ENCODE data around the gene TSPAN12.
"Not testable (repeated sequence)": the region's sequence is repeated elsewhere in the genome, so short reads cannot be mapped to it uniquely, and the experiment has no call there.

The TSPAN12 gene, protein sequence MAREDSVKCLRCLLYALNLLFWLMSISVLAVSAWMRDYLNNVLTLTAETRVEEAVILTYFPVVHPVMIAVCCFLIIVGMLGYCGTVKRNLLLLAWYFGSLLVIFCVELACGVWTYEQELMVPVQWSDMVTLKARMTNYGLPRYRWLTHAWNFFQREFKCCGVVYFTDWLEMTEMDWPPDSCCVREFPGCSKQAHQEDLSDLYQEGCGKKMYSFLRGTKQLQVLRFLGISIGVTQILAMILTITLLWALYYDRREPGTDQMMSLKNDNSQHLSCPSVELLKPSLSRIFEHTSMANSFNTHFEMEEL

GRCh38 chr7:120857588-120858573, at the start of gene TSPAN12:
Gene TSPAN12 (minus strand): TSS chr7:120858144. CDS start chr7:120856763, 1,381 bp downstream.
- DNase-seq: peak; percentile 60 to 71

DNA sequence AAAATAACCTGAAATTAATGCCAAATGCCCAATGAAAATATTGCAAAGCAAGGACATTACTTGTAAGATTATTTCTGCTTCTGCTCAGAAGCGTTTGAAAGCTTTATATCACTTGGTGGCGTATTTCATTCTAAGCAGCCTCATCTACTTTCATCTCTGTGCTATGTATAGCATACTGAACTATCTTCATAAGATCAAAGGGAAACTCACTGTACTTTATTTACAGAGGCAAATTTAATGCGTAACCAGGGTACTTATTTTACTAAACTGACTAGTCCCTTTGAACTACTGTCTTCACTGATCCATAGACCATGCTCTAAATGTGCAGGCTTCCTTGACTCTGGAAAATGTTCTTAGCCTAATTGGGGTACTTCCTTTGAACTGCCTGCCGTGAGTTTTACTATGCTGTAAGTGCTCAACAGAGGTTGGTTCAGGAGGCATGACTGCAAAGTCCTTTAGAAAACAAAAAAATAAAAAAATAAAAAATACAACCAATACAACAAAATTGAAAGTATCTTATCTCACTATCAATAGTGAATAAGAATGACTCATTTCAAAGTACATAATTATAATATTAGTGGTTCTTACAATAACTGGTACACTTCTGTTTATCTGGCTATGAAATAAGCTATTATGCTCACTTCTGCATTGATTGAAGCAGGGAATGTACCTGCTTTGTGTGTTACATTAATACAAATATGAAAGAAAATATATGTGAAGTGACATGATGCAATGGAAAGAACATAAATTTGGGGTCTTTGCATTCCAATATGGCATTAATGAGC, 41.0 kb upstream of the TSPAN12 start:
- no peak for DNase-seq

- DNase-seq: not testable (repeated sequence)
These were observed 37.3 kb upstream of the TSPAN12 start for GRCh38 chr7:120895253-120895652.

DNA sequence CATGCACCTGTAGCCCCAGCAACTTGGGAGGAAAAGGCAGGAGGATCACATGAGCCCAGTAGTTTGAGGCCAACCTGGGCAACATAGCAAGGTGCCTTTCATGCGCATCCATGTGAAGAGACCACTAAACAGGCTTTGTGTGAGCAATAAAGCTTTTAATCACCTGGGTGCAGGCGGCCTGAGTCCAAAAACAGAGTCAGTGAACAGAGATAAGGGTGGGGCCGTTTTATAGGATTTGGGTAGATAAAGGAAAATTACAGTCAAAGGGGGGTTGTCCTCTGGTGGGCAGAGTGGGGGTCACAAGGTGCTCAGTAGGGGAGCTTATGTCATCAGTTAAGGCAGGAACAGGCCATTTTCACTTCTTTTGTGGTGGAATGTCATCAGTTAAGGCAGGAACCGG, 27.7 kb upstream of the TSPAN12 start:
- DNase-seq: not testable (repeated sequence)

- DNase-seq: no peak
These were observed 19.8 kb upstream of the TSPAN12 start for GRCh38 chr7:120877701-120878100.

DNA sequence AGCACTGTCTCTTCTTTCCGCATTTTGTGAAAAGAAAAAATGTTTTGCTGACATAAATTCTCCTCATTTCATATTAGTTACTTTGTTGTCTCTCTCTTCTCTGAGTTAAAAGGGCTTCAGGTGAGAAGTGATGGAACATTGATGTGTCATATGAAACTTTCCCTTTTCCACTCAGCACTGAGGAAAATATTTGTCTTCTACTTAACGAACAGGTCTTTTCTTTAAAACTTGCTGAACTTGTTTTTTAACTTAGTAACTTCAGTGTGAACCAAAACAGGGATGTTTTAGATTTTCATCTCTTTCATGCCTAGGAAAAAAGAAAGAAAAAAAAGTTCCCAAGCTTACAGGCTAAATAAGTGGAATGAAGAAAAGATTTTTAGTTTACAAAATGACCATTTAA, 19.0 kb upstream of the TSPAN12 start:
- no peak for DNase-seq

GRCh38 chr7:120874722-120875121, 16.8 kb upstream of the TSPAN12 start:
- no peak for DNase-seq

DNA sequence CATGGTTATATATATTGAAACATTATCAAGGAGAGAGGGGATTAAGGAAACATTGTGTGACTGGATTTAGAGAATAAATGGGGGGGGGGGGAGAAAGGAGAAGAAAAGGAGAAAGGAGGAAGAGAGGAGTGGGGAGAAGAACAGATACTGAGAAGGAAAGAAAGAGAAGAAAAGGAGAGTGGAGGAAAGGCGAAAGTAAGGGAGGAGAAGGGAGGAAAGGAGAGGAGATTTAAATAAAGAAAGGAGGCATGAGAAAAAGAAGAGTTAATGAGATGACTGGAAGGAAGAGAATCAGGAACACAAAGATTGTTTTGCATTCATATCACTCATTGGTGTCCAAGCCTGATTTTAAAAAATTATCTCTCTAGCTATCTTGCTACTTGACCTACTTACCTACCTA, 16.1 kb upstream of the TSPAN12 start:
- DNase-seq: no peak

- no peak for DNase-seq
These were observed 15.5 kb upstream of the TSPAN12 start for GRCh38 chr7:120873401-120873800.

- no peak for DNase-seq
These were observed 11.8 kb upstream of the TSPAN12 start for GRCh38 chr7:120869700-120870099.

GRCh38 chr7:120867932-120868331, 10.0 kb upstream of the TSPAN12 start:
- no peak for DNase-seq

DNA sequence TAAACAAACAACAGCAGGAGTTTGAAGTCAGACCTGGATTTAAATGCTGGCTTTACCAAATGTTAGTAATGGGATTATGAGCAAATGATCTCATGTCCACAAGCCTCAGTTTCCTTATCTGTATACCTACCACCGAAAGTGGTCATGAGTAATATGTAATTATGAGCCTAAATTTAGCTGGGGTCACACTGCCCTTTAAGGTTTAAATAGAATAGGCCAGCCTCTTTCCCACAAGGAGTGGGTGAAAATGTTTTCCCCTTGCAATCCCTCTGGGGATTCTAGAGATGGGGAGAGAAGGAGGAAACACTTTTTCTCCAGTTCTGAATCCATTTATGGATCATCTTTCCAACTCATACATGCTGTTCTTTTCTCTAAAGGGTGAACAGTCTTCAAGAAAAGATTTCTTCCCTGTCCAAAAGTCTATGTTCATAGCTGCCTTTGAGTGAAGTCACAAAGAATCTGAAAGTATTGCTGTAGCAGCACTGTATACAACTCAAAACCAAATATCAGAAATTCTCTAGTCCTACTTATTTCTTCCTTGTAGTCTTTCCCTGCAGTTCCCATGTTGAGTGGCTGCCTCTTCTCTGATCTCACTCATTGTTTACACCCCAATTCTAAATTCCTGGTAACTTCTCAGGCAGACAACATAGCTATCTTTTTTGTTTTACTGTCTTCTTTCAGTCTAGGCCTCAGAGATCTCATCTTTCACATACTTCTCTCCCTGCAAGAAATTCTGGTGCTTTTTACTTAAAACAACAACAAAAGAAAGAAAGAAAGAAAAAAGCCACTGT, 7.4 kb upstream of the TSPAN12 start:
- DNase-seq: no peak

GRCh38 chr7:120864141-120864900, 6.4 kb upstream of the TSPAN12 start:
- DNase-seq: no peak

- no peak for DNase-seq
These were observed 5.1 kb upstream of the TSPAN12 start for GRCh38 chr7:120862987-120863590.

GRCh38 chr7:120860156-120860555, 2.2 kb upstream of the TSPAN12 start:
- DNase-seq: no peak

DNA sequence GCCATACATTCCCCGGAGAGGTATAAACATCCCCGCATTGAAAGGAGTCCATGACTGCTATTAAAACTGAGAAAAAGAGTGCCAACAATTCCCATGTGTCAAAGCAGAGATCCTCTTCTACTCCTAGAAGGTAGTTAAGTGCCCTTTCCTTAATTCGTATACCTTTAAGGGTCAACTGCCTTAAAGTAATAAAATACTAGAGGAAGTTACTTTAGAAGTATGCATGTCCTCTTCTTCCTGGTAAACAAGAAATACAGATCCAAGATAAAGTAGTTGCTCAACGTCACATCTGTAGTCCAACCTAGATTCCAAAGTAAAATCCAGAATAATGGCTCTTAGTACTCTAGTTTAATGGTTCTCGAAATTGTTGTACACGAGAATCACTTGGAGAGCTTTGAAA, 1.5 kb upstream of the TSPAN12 start:
- no peak for DNase-seq

DNA sequence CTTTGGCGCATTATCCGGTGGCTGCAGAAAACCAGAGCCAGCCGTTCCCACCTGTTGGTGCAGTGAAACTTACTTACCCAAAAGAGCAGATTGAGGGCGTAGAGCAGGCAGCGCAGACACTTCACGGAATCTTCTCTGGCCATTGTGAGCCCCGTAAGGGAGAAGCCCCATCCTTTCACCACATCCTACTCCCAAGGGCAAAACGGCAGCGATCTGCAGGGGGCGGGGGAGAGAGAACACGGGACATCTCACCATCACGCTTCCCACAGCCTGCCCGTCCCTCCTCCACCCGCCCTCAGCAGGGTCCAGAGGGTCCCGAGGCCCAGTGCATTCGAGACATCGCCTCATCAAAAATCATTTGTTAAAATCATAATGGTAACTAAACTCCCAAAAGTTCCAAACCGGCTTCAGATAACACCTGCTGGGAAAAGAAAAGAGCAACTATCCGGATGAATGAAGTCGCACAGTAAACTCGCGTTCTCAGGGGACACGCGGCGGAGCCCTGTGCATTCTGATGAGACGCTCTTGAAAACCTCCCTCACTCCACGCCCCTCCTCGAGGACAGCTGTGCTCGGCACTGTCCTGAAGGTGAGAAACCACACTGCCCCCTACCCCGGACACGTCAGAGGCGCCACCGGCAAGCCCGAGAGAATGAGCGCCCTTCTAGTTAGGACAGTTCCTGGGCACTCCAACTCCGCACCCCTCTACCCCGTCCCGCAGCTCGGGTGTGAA, 1.2 kb downstream of the TSPAN12 start:
- DNase-seq: peak; percentile 33 to 38

DNA sequence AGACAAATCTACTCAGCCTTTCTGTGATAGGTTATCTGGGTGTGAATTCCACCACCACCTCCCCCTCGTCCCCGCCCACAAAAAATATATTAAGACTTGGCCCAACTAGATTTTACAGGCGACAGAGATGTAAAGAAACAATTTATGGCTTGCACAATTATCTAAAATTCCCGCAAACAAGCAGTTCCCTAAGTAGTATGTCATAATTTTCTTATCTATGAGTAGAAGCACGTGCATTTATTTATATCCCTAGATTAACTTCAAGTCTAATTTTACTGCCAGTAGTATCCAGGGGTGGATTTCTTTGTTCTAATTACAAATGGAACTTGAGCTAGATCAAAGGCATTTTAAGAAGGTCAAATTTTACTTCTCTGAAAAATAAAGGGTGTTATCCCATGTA, 1.7 kb downstream of the TSPAN12 start:
- DNase-seq: no peak

DNA sequence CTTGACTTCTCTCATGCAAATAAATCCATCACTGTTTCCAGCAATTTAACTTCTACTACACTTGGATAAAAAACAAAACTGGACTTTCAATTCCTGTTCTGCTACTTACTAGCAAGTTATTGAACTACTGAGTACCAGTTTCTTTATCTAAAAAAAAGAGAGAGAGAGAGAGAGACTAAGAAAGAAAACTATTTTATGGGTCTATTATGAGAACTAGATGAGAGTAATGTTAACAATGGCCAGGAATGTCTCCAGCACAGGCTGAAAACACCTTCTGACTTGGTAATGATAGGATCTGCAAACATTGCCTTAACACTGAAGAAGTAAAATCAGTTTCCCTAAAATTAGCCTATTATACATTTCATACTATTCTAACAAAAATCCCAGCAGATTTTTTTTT, 5.2 kb downstream of the TSPAN12 start:
- DNase-seq: no peak

- DNase-seq: no peak
These were observed 14.8 kb downstream of the TSPAN12 start for GRCh38 chr7:120843109-120843508.
